ENCODE results near the gene CSDE1. TPM values are rescaled to one million over a fixed set of nuclear protein-coding genes. Genes with fewer than 3 reads are reported as not detected.

Gene CSDE1
- total RNA-seq, 1 donor from 2014 or later = 606 TPM

DNA sequence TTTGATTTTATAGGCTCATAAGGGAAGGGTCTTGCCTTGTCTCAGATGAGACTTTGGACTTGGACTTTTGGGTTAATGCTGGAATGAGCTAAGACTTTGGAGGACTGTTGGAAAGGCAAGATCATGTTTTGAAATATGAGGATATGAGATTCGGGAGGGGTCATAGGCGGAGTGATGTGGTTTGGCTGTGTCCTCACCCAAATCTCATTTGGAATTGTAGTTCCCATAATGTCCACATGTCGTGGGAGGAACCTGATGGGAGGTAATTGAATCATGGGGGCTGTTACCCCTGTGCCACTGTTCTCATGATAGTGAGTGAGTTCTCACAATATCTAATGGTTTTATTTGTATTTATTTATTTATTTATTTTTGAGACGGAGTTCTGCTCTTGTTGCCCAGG, 6.9 kb upstream of the CSDE1 start:
- TF ChIP-seq, protein P1, sequence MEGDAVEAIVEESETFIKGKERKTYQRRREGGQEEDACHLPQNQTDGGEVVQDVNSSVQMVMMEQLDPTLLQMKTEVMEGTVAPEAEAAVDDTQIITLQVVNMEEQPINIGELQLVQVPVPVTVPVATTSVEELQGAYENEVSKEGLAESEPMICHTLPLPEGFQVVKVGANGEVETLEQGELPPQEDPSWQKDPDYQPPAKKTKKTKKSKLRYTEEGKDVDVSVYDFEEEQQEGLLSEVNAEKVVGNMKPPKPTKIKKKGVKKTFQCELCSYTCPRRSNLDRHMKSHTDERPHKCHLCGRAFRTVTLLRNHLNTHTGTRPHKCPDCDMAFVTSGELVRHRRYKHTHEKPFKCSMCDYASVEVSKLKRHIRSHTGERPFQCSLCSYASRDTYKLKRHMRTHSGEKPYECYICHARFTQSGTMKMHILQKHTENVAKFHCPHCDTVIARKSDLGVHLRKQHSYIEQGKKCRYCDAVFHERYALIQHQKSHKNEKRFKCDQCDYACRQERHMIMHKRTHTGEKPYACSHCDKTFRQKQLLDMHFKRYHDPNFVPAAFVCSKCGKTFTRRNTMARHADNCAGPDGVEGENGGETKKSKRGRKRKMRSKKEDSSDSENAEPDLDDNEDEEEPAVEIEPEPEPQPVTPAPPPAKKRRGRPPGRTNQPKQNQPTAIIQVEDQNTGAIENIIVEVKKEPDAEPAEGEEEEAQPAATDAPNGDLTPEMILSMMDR (IDR thresholded peaks at IDR 0.05; ENCODE audit: unreplicated experiment) = peak; percentile 27
- no peak overlapping the region for H3K4me3 Mint-ChIP-seq (ENCODE audit: low read depth)
- H3K4me1 Mint-ChIP-seq (ENCODE audit: low read depth) = no peaks in the 10 kb centered on the region
- peaks cover 2% of the 10 kb centered on the region for H3K9me3 Mint-ChIP-seq (ENCODE audit: low read depth)
- peaks cover 5% of the 10 kb centered on the region for H3K27me3 Mint-ChIP-seq
- H3K36me3 Mint-ChIP-seq (ENCODE audit: insufficient read depth) = no peaks in the 10 kb centered on the region
- DNase-seq (ENCODE audit: low spot score, unreplicated experiment) = no peak
- no peak overlapping the region for H3K27ac Mint-ChIP-seq

DNA sequence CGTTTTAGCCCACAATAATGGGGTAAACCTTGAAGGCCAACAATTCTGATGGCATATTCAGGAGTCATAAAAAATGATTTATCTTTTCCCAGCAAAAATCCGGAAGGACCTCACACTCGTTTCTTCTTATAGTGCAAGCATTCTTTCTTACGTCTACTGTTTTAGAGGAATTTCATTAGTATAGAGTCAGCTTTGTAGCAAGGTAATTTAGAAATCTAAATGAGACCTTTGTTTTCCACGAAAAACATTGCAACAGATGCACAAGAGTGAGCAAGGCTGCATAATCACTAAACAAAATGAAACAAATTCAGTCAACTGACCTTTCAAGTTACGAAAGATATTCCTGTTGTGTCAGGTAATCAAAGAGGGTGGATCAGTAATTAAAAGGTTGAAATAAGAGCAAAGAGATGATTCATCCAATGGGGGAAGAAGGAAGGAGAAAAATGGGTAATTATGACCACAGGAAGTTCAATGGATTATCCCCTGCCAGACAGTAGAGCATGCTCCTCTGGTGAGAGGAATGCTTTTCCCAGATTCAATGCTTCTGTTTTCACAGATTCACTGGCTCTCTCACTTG, 560 bp upstream of the CSDE1 start:
- DNase-seq (ENCODE audit: low spot score, unreplicated experiment) = no peak
- Mint-ChIP-seq H3K27me3 (peaks cover 3% of the 10 kb centered on the region), H3K4me3 (ENCODE audit: low read depth) (peak overlapping the region; percentile 100), H3K9me3 (ENCODE audit: low read depth) (peaks cover 4% of the 10 kb centered on the region), H3K36me3 (ENCODE audit: insufficient read depth) (peaks cover 8% of the 10 kb centered on the region), H3K4me1 (ENCODE audit: low read depth) (peaks cover 32% of the 10 kb centered on the region), H3K27ac (peak overlapping the region; percentile 100)
- TF ChIP-seq, protein P1 (IDR thresholded peaks at IDR 0.05; ENCODE audit: unreplicated experiment) = no peak

DNA sequence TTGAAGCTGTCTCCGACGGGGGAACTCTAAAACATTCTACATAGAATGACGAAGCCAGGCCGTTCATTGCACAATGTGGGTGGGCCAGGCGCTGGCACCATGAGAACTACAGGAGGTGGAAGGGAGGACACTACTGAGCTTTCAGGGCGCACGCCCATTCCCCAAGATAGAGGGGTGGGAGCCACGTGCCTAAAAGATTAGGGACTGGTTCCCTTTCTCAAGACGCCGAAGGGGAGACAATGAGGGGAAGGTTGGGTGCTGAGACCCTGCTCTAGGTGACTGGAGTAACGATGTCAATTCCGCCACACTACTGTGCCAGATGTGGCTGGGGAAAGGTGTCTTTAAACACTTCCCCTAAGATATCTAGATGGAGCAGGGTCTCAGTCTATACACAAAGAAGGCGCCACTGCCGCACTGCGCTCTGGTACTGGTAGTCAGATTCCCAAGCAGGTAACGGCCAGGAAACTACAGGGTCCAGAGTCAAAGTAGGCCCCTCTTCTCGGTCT, 782 bp downstream of the CSDE1 start:
- peaks cover 8% of the 10 kb centered on the region for H3K36me3 Mint-ChIP-seq (ENCODE audit: insufficient read depth)
- H3K4me3 Mint-ChIP-seq (ENCODE audit: low read depth) = peak overlapping the region; percentile 100
- H3K27me3 Mint-ChIP-seq = no peaks in the 10 kb centered on the region
- peak overlapping the region; percentile 100 for H3K27ac Mint-ChIP-seq
- peaks cover 3% of the 10 kb centered on the region for H3K9me3 Mint-ChIP-seq (ENCODE audit: low read depth)
- TF ChIP-seq, protein P1 (IDR thresholded peaks at IDR 0.05; ENCODE audit: unreplicated experiment) = no peak
- peaks cover 41% of the 10 kb centered on the region for H3K4me1 Mint-ChIP-seq (ENCODE audit: low read depth)
- DNase-seq (ENCODE audit: low spot score, unreplicated experiment) = peak; percentile 12

DNA sequence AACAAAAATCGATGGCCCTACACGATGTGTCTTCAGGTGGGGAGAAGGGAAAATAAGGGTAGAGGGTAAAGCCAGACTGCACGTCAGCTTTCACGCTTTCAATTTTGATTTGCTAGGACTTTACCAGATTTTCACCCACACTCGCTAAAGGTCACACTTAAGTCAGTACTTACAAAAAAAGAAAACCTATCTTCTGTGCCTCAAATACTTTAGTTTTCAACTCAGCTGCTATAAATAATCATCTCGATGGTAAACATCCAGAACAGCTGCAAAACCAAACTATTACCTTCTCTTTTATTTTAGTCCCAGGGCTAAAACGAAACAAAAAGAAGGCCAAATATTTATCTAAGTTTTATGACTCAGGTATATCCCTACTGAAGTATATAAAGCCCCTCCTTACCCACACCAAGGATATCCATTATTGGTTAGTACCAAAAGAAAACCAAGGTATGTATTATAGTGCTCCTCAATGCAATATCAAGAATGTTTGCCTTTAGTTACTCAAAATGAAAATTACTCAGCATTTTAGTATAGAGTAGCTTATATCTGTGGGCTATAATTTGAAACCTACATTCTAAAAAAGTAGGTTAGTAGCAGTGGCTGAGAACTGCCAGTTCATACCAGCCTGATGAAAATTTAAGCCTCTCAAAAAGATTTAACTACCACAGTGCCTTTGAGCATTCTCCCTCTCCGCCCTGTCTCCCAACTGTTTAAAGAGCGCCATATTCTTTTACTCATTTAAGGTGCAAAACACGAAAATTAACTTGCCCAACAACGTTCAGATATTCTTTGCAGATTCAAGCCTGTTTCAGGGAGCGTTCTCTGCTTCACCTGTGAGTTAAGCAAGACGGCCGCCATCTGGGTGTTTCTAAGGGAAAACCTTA, 1.5 kb downstream of the CSDE1 start:
- H3K9me3 Mint-ChIP-seq (ENCODE audit: low read depth) = peaks cover 3% of the 10 kb centered on the region
- TF ChIP-seq, protein P1 (IDR thresholded peaks at IDR 0.05; ENCODE audit: unreplicated experiment) = no peak
- no peaks in the 10 kb centered on the region for H3K27me3 Mint-ChIP-seq
- DNase-seq (ENCODE audit: low spot score, unreplicated experiment) = no peak
- H3K4me3 Mint-ChIP-seq (ENCODE audit: low read depth) = peak overlapping the region; percentile 100
- H3K36me3 Mint-ChIP-seq (ENCODE audit: insufficient read depth) = peaks cover 8% of the 10 kb centered on the region
- peaks cover 48% of the 10 kb centered on the region for H3K4me1 Mint-ChIP-seq (ENCODE audit: low read depth)
- H3K27ac Mint-ChIP-seq = peak overlapping the region; percentile 100
